H1 (cell line): ENCODE results near the gene SRRM4. TPM values are rescaled to one million over a fixed set of nuclear protein-coding genes. Genes with fewer than 3 reads are reported as not detected.

Experiments used
- CBX5 ChIP-seq: fragments of 300-800, 300-1000 bp; sonication (generic); IDR thresholded peaks from 2 replicates; pipeline ENCODE4 v1.7.1; 2016; ENCODE audit warnings: antibody characterized with exemption, low read length, low read depth
- CHD7 ChIP-seq: fragments of 300-600 bp; sonication (generic); IDR thresholded peaks from 2 replicates; pipeline ENCODE4 v1.7.1; 2012; ENCODE audit warnings: low read length, moderate library complexity, mild to moderate bottlenecking, inconsistent platforms; ENCODE audit not compliant: insufficient replicate concordance
- CTBP2 ChIP-seq: IDR thresholded peaks from 2 replicates; pipeline ENCODE4 v1.7.0; 2011; ENCODE audit warnings: borderline replicate concordance, mild to moderate bottlenecking, moderate library complexity, mixed read lengths, low read length; ENCODE audit not compliant: insufficient read depth, insufficient read length
- MAX ChIP-seq: IDR thresholded peaks from 2 replicates; pipeline ENCODE4 v1.6.1; 2012; ENCODE audit warnings: inconsistent platforms
- PHF8 ChIP-seq: fragments of 200-600 bp; sonication (generic); conservative IDR thresholded peaks from 2 replicates; pipeline ENCODE4 v1.7.1; 2012; ENCODE audit warnings: low read depth, mild to moderate bottlenecking, inconsistent platforms, low read length, moderate library complexity
- POLR2AphosphoS5 ChIP-seq: IDR thresholded peaks from 2 replicates; pipeline ENCODE4 v1.6.1; 2011; ENCODE audit warnings: low read depth, low read length
- RXRA ChIP-seq: IDR thresholded peaks from 2 replicates; pipeline ENCODE4 v1.6.1; 2011; ENCODE audit warnings: low read depth, mild to moderate bottlenecking, low read length, moderate library complexity; ENCODE audit not compliant: insufficient read depth
- SAP30 ChIP-seq: fragments of 300-600 bp; sonication (generic); IDR thresholded peaks from 2 replicates; pipeline ENCODE4 v1.7.1; 2012; ENCODE audit warnings: low read length, moderate library complexity, mild to moderate bottlenecking, inconsistent platforms; ENCODE audit not compliant: insufficient read depth, insufficient replicate concordance
- TEAD4 ChIP-seq: IDR thresholded peaks from 2 replicates; pipeline ENCODE4 v1.6.1; 2012; ENCODE audit warnings: low read depth, low read length, inconsistent platforms, mixed read lengths
- YY1 ChIP-seq: IDR thresholded peaks from 2 replicates; pipeline ENCODE4 v1.6.1; 2011; ENCODE audit warnings: low read depth, mild to moderate bottlenecking, low read length
- polyA plus RNA-seq, 7 experiments: library from polyadenylated mRNA; depleted of rRNA in 3 of 7; stranded (reverse) in 5 of 7; unstranded in 2 of 7; fragments of >200 nt in 5 of 7; fragments of 200-250 nt in 2 of 7; gene quantifications; 1 replicate in 5 of 7; 2 replicates in 1 of 7; 4 replicates in 1 of 7; pipeline versions ENCODE4 v1.2.1 to v1.2.3, GENCODE V29; 2011 to 2013; ENCODE audit warnings: missing spikeins in 2 of 7, mixed read lengths in 2 of 7
- total RNA-seq: library from RNA; stranded (reverse); fragmentation: NEBNext Ultra II Directional; extraction: Animal tissue kit (Norgen Biotek cat#: 25700); gene quantifications from 2 replicates; pipeline ENCODE4 v1.2.1, GENCODE V29; 2021

SRRM4 gene
- total and polyA plus RNA-seq, 2 of the 8 experiments (the other 6 are each of a cell fraction or from before 2014, with no cell fraction given) = 0.53 to 1.1 TPM

GRCh38 chr12:119096429-119097202 is 115.3 kb downstream of the SRRM4 start (continued):
- TF ChIP-seq CHD7 (no peak), CBX5 (no peak), CTBP2 (no peak), YY1 (no peak), SAP30 (no peak), PHF8 (no peak), TEAD4 (peak; percentile 86), MAX (peak; percentile 29; the same call in 1 of the 2 replicates), POLR2AphosphoS5 (no peak), RXRA (no peak)
